Stimulated activated CD4-positive, alpha-beta T cell treated with anti-CD3 and anti-CD28 coated beads, Interleukin-15, amount 100 ng/mL, for 1 hour (primary cell): ENCODE results near the gene KLHL33.

ENCODE experiments used
- DNase-seq, 2 donors: peaks; one replicate each; pipeline ENCODE4 v3.0.0-alpha.2; 2020; ENCODE audit warnings: low read depth in 1 of 2, low spot score in 1 of 2

Gene KLHL33

DNA sequence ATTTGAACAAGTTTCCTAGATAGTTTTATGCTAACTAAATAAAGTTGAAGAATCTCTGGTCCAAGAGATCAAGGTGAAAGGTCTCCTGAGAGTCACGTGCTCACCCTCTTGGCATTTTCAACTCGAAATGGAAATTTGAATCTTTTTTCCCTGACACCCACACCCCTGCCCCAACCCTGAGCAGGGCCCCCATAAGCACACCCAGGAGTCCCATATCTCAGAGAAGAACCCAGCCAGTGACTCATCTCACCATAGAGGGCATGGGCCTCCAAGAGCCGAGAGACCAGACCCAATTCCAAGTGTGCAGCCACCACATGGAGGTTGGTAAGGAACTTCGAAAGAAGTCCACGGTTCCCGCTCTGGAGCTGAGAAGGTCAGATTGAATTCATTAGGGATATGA lies 55.3 kb downstream of the KLHL33 start:
- DNase-seq: no peak

DNA sequence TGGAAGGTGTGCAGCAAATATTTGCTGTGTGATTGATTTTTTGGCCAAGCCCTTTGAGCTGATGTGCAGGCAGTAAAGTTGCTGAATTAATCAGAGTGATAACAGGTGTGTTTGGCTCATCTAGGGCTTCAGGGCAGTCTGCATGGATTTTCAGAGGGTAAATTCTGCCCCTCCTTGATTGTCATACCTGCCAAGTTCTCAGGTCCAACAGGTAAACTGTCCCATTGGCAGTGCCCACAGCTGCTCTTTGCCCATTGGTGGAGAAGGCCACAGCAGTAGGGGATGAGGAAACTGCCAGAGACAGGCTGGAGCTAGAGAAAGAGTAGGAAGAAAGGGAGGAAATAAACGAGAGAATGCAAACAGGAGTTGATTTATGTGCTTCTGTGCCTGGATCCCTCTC lies 56.2 kb downstream of the KLHL33 start:
- DNase-seq: no peak

DNA sequence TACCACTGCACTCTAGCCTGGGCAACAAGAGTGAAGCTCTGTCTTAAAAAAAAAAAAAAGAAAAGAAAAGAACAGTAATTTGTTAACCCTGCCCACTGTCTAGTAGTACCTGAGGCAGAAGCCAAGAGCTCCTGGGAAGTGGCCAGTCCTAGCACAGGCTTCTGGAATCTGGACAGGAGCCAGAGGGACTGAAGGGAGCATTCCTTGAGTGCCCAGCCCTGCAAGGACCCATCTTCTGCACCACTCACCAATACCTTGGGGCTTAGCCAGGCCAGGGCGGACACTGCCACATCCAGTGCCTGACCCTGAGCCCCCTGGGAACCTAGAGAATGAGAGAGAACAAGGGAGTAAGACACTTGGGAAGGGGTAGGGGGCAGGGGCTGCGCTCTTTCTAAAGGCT lies 58.8 kb downstream of the KLHL33 start:
- DNase-seq: no peak

DNA sequence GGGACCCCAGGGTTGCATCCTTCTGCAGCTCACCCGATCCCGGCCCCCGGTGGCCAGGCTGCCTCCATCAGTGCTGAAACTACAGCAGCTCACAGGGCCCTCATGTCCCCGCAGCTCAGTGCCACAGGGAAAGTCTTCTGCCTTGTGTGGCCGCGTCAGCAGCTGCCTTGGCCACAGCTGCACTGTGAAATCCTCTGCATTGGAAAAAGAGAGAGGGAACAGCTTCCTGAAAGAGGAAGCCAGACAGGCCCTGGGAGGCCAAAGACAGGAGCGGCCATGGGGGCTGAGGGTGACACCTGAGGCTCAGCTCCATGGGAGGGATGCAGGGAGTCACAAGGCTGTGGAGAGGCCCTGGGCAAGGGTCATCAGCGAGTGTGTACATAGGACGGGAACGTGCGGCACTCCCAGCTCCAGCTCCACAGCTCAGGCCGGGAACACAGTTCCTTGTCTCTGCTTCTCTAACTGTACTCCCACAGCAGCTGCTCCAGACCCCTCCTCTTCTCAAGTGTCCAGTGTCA lies 59.8 kb downstream of the KLHL33 start:
- no peak for DNase-seq
